Calu3 (cell line): ENCODE results near the gene PDE6G. TPM values are rescaled to one million over a fixed set of nuclear protein-coding genes. Genes with fewer than 3 reads are reported as not detected.
A peak's percentile ranks its signal among the peaks of the same experiment; 100 is the strongest.

ENCODE experiments used
- BruUV-seq: library from RNA; stranded (reverse); fragments of 400-500 nt; replicated peaks from 2 replicates; lab custom pipeline; 2021; lab: Mats Ljungman, UMichigan
- CTCF ChIA-PET: fragments of 300-600 bp; sonication (Branson Sonifier 250); formaldehyde crosslinking; loops from one replicate; lab custom pipeline; 2022; ENCODE audit warnings: antibody characterized with exemption; lab: Charles Lee
- DNase-seq: peaks from one replicate; pipeline ENCODE4 v3.0.0; 2022
- H3K27ac Mint-ChIP-seq: one replicate; pipeline ENCODE4 v1.8.0; 2022; ENCODE audit warnings: mixed read lengths; ENCODE audit not compliant: unreplicated experiment
- H3K27me3 Mint-ChIP-seq: one replicate; pipeline ENCODE4 v1.8.0; 2022; ENCODE audit warnings: mixed read lengths; ENCODE audit not compliant: unreplicated experiment
- H3K36me3 Mint-ChIP-seq: one replicate; pipeline ENCODE4 v1.8.0; 2022; ENCODE audit warnings: mild to moderate bottlenecking, moderate library complexity, mixed read lengths; ENCODE audit not compliant: insufficient read depth, unreplicated experiment
- H3K4me1 Mint-ChIP-seq: one replicate; pipeline ENCODE4 v1.8.0; 2022; ENCODE audit warnings: mild to moderate bottlenecking, low read depth, mixed read lengths; ENCODE audit not compliant: unreplicated experiment
- H3K4me3 Mint-ChIP-seq: one replicate; pipeline ENCODE4 v1.8.0; 2022; ENCODE audit warnings: mild to moderate bottlenecking, low read depth, moderate library complexity, mixed read lengths; ENCODE audit not compliant: unreplicated experiment
- H3K9me3 Mint-ChIP-seq: one replicate; pipeline ENCODE4 v1.8.0; 2022; ENCODE audit warnings: low read depth, mixed read lengths; ENCODE audit not compliant: unreplicated experiment
- CTCF ChIP-seq: fragments of 200-600 bp; IDR thresholded peaks from one replicate; pipeline ENCODE4 v1.8.0; 2022; ENCODE audit warnings: antibody characterized with exemption; ENCODE audit not compliant: unreplicated experiment
- intact Hi-C: fragments of 100-400 bp; cut with micrococcal nuclease; formaldehyde crosslinking; loops from one replicate; pipeline ENCODE4 v1.10.0; 2022; ENCODE audit not compliant: unreplicated experiment
- total RNA-seq: library from RNA; stranded (reverse); gene quantifications from 2 replicates; pipeline ENCODE4 v1.2.3, GENCODE V29; 2022

PDE6G gene
- total RNA-seq, 1 experiment from 2014 or later = not detected

- H3K36me3 Mint-ChIP-seq = peaks cover 85% of the 10 kb centered on the region
- no peaks in the 10 kb centered on the region for H3K27me3 Mint-ChIP-seq
- peaks cover 9% of the 10 kb centered on the region for H3K4me1 Mint-ChIP-seq
- no TSS peak for BruUV-seq
- DNase-seq = no peak
- no peaks in the 10 kb centered on the region for H3K9me3 Mint-ChIP-seq
- no peak for TF ChIP-seq CTCF
- CTCF ChIA-PET = no interaction called here
- no peak overlapping the region for H3K27ac Mint-ChIP-seq
- intact Hi-C loops = no loop called here
- no peak overlapping the region for H3K4me3 Mint-ChIP-seq
Measured at GRCh38 chr17:81686614-81687013, 30.3 kb upstream of the PDE6G start.

GRCh38 chr17:81685108-81685507 lies 28.8 kb upstream of the PDE6G start:
- CTCF ChIA-PET = no interaction called here
- DNase-seq = no peak

GRCh38 chr17:81684442-81684911 lies 28.1 kb upstream of the PDE6G start:
- no peak for DNase-seq
- peak overlapping the region; percentile 71 for H3K4me3 Mint-ChIP-seq
- H3K36me3 Mint-ChIP-seq = peaks cover 75% of the 10 kb centered on the region
- TSS peak; percentile 79 for BruUV-seq
- H3K4me1 Mint-ChIP-seq = peaks cover 12% of the 10 kb centered on the region
- peak overlapping the region; percentile 69 for H3K27ac Mint-ChIP-seq
- no peaks in the 10 kb centered on the region for H3K27me3 Mint-ChIP-seq
- H3K9me3 Mint-ChIP-seq = no peaks in the 10 kb centered on the region
- intact Hi-C loops = no loop called here
- TF ChIP-seq CTCF = no peak
- CTCF ChIA-PET = interaction anchor here (2.2 kb wide), 1 partner anchor 18 kb away, joined by 8 read pairs; the partner anchor contains the start of gene MRPL12

More at GRCh38 chr17:81685108-81685507, 28.8 kb upstream of the PDE6G start:
- Mint-ChIP-seq H3K27me3 (no peaks in the 10 kb centered on the region), H3K4me1 (peaks cover 12% of the 10 kb centered on the region), H3K9me3 (no peaks in the 10 kb centered on the region), H3K4me3 (peak overlapping the region; percentile 71), H3K27ac (peak overlapping the region; percentile 69), H3K36me3 (peaks cover 75% of the 10 kb centered on the region)
- intact Hi-C loops = no loop called here
- no peak for TF ChIP-seq CTCF
- no TSS peak for BruUV-seq

GRCh38 chr17:81683584-81684441 lies 27.5 kb upstream of the PDE6G start, which contains the start of the genes ARL16 and HGS:
TSS of gene ARL16 (minus strand) at chr17:81683797. CDS start at chr17:81683753, 44 bp downstream.
TSS of gene HGS (plus strand) at chr17:81684011. CDS start at chr17:81684067, 56 bp downstream.
- DNase-seq = peak; percentile 97
- no peaks in the 10 kb centered on the region for H3K9me3 Mint-ChIP-seq
- TF ChIP-seq CTCF = no peak
- no TSS peak for BruUV-seq
- H3K36me3 Mint-ChIP-seq = peaks cover 76% of the 10 kb centered on the region
- peaks cover 12% of the 10 kb centered on the region for H3K4me1 Mint-ChIP-seq
- peak within 1 kb of the TSS; percentile 71 for H3K4me3 Mint-ChIP-seq
- H3K27ac Mint-ChIP-seq = peak within 1 kb of the TSS; percentile 69
- H3K27me3 Mint-ChIP-seq = no peaks in the 10 kb centered on the region
- CTCF ChIA-PET = interaction anchor here (0.6 to 2.2 kb wide), 3 partner anchors 17 to 188 kb away, joined by 4 to 8 read pairs (median 4); partner anchors contain the start of gene MRPL12
- intact Hi-C loops = no loop called here
